HUES48 (cell line): ENCODE results near the gene RIC8B.

Experiments
- H3K27ac ChIP-seq: one replicate; pipeline ENCODE4 v1.7.0; 2013; ENCODE audit warnings: low read depth, low read length, inconsistent platforms
- H3K27me3 ChIP-seq: 2 replicates; pipeline ENCODE4 v1.6.1; 2013; ENCODE audit warnings: mild to moderate bottlenecking, low read length; ENCODE audit not compliant: control insufficient read depth, insufficient read depth
- H3K36me3 ChIP-seq: 2 replicates; pipeline ENCODE4 v1.6.1; 2013; ENCODE audit warnings: low read length; ENCODE audit not compliant: control insufficient read depth, insufficient read depth
- H3K4me1 ChIP-seq: 2 replicates; pipeline ENCODE4 v1.6.1; 2013; ENCODE audit warnings: mild to moderate bottlenecking, low read length; ENCODE audit not compliant: control insufficient read depth, insufficient read depth
- H3K4me3 ChIP-seq: 2 replicates; pipeline ENCODE4 v1.5.1; 2013; ENCODE audit warnings: mild to moderate bottlenecking, low read depth, low read length
- H3K9ac ChIP-seq: 2 replicates; pipeline ENCODE4 v1.6.1; 2013; ENCODE audit warnings: mild to moderate bottlenecking, low read depth, low read length, moderate library complexity
- H3K9me3 ChIP-seq: 2 replicates; pipeline ENCODE4 v1.6.1; 2013; ENCODE audit warnings: low read length; ENCODE audit not compliant: control insufficient read depth, insufficient read depth

Gene RIC8B

DNA sequence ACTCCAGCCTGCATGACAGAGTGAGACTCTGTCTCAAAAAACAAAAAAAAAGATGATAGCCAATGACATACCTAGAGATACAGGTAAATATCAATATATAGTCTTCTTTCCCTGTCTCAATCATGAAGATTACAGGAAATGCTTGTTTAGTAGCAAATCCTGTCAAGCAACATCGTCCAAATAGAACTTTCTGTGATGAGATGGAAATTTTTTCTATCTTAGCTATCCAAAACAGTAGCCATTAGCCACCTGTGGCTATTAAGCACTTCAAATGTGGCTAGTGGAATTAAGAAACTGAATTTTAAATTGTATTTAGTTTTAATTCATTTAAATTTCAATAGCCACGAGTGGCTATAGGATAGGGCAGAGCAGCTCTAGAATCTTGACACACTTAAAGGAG, 33.2 kb upstream of the RIC8B start:
- Histone ChIP-seq H3K4me3 (no peak overlapping the region), H3K36me3 (no peaks in the 10 kb centered on the region), H3K9me3 (no peaks in the 10 kb centered on the region), H3K27ac (no peak overlapping the region), H3K4me1 (peaks cover 44% of the 10 kb centered on the region), H3K27me3 (no peaks in the 10 kb centered on the region), H3K9ac (no peak overlapping the region)

DNA sequence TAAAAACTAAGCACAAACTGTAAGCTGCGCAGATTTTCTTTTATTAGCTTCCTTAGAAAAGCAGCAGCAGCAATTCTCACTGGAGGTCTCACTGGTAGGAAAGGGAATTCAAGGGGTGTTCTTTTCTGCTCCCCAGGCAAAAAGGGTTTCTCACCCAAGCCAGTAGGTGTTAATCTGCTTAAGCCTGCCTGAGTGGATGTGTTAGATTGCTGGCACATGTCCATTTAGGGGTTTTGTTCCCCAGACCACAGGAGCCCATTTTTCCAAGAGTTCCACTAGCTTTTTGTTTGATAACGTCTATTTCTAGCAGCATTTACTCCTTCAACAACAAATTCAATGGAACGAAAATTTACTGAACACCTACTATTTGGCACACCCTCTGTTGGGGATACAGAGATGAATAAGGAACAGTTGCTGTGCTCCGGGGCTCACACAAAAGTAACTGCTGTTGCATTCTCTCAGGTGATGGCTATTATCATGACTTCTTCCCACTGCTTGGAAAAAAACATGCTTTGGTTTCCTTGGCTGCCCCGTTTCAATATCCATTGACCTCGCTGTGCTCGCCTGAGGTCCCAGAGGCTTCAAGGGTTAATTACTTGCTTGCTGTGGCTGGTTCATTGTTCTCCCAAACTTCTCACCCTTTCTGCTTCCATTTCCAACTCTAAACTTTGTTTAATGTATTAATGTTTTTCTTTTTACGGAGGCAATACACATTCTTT, 31.1 kb upstream of the RIC8B start:
- H3K4me1 ChIP-seq: peaks cover 39% of the 10 kb centered on the region
- H3K4me3 ChIP-seq: no peak overlapping the region
- H3K9me3 ChIP-seq: no peaks in the 10 kb centered on the region
- H3K36me3 ChIP-seq: no peaks in the 10 kb centered on the region
- no peaks in the 10 kb centered on the region for H3K27me3 ChIP-seq
- no peak overlapping the region for H3K9ac ChIP-seq
- H3K27ac ChIP-seq: no peak overlapping the region

DNA sequence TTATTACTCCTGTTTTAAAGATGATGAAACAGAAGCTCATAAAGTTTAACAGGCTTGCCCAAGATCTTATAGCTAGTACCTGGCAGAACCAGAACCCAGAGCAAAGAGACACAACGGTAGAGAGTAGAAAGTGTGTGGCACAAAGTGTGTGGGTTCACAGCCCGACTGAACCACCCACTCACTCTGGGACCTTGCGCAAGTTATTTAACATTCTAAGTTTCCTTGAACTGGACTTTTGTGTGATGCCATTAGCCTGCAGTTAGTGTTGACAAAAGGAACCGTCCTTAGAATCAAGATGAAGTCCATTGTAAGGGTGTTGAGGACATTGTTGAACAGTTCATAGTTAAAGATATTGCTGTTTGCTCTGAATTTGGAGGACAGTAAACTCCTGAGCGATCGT, 29.9 kb upstream of the RIC8B start:
- peaks cover 37% of the 10 kb centered on the region for H3K4me1 ChIP-seq
- no peak overlapping the region for H3K9ac ChIP-seq
- no peak overlapping the region for H3K27ac ChIP-seq

GRCh38 chr12:106745181-106745745, 29.2 kb upstream of the RIC8B start:
- H3K36me3 ChIP-seq: no peaks in the 10 kb centered on the region
- peaks cover 31% of the 10 kb centered on the region for H3K4me1 ChIP-seq
- no peak overlapping the region for H3K9ac ChIP-seq
- no peaks in the 10 kb centered on the region for H3K27me3 ChIP-seq
- H3K9me3 ChIP-seq: no peaks in the 10 kb centered on the region
- H3K4me3 ChIP-seq: no peak overlapping the region
- H3K27ac ChIP-seq: no peak overlapping the region

More for the DNA sequence above, 29.9 kb upstream of the RIC8B start:
- no peaks in the 10 kb centered on the region for H3K27me3 ChIP-seq
- no peaks in the 10 kb centered on the region for H3K36me3 ChIP-seq
- H3K9me3 ChIP-seq: no peaks in the 10 kb centered on the region
- no peak overlapping the region for H3K4me3 ChIP-seq

GRCh38 chr12:106747973-106748436, 26.5 kb upstream of the RIC8B start:
- no peak overlapping the region for H3K27ac ChIP-seq
- no peak overlapping the region for H3K4me3 ChIP-seq

GRCh38 chr12:106750524-106750923, 24.0 kb upstream of the RIC8B start:
- H3K4me1 ChIP-seq: no peaks in the 10 kb centered on the region

More at GRCh38 chr12:106747973-106748436, 26.5 kb upstream of the RIC8B start:
- H3K4me1 ChIP-seq: peaks cover 12% of the 10 kb centered on the region
- no peaks in the 10 kb centered on the region for H3K9me3 ChIP-seq
- no peak overlapping the region for H3K9ac ChIP-seq
- H3K36me3 ChIP-seq: no peaks in the 10 kb centered on the region
- H3K27me3 ChIP-seq: no peaks in the 10 kb centered on the region

DNA sequence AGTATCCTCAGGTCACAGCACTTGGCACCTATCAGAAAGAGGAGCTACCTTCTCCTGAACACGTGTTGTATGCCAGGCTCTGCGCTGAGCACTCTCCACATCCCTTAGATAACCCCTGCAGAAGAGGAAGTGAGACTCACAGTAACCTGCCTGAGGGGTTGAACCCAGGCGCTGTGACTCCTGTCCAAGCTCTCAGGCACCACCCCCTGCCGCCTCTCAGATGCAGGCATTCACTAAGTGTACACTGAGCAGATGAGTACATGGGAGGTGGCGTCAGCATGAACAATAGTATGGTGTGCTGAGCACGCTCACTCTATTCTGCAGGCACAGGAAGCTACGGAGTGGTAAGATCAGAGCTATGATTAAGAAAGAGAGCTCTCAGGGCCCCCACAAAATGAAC, 21.0 kb upstream of the RIC8B start:
- Histone ChIP-seq H3K36me3 (no peaks in the 10 kb centered on the region), H3K9ac (no peak overlapping the region), H3K4me1 (no peaks in the 10 kb centered on the region), H3K9me3 (no peaks in the 10 kb centered on the region), H3K27me3 (no peaks in the 10 kb centered on the region), H3K27ac (no peak overlapping the region), H3K4me3 (no peak overlapping the region)

More at GRCh38 chr12:106750524-106750923, 24.0 kb upstream of the RIC8B start:
- H3K27ac ChIP-seq: no peak overlapping the region
- H3K9ac ChIP-seq: no peak overlapping the region
- no peaks in the 10 kb centered on the region for H3K9me3 ChIP-seq
- H3K4me3 ChIP-seq: no peak overlapping the region
- H3K27me3 ChIP-seq: no peaks in the 10 kb centered on the region
- H3K36me3 ChIP-seq: no peaks in the 10 kb centered on the region

DNA sequence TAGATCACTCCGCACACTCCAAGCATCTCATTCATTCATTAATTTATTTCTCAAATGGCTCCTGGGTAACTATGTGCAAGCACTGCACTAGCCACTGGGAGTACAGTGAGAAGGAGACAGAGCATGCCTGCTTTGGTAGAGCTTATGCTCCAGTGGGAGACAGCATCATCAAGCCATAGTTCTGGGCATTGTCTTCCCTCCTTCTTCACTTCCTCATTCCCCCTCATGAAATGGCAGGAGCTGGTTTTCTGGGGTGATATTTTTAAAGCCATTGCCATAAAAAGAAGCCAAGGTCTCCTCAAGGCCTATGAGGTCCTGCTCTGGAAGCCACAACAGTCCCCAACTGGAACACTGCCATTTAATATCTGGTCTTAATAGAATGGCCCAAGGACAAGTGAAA, 20.2 kb upstream of the RIC8B start:
- Histone ChIP-seq H3K4me3 (no peak overlapping the region), H3K9ac (no peak overlapping the region)

GRCh38 chr12:106757623-106758348, 16.7 kb upstream of the RIC8B start:
- H3K9ac ChIP-seq: no peak overlapping the region
- H3K27me3 ChIP-seq: no peaks in the 10 kb centered on the region
- peaks cover 16% of the 10 kb centered on the region for H3K4me1 ChIP-seq
- H3K9me3 ChIP-seq: no peaks in the 10 kb centered on the region
- no peak overlapping the region for H3K4me3 ChIP-seq
- H3K36me3 ChIP-seq: no peaks in the 10 kb centered on the region
- H3K27ac ChIP-seq: no peak overlapping the region

More for the DNA sequence above, 20.2 kb upstream of the RIC8B start:
- Histone ChIP-seq H3K27ac (no peak overlapping the region), H3K9me3 (no peaks in the 10 kb centered on the region), H3K4me1 (no peaks in the 10 kb centered on the region; the same call in 1 of the 2 replicates), H3K27me3 (no peaks in the 10 kb centered on the region), H3K36me3 (no peaks in the 10 kb centered on the region)

DNA sequence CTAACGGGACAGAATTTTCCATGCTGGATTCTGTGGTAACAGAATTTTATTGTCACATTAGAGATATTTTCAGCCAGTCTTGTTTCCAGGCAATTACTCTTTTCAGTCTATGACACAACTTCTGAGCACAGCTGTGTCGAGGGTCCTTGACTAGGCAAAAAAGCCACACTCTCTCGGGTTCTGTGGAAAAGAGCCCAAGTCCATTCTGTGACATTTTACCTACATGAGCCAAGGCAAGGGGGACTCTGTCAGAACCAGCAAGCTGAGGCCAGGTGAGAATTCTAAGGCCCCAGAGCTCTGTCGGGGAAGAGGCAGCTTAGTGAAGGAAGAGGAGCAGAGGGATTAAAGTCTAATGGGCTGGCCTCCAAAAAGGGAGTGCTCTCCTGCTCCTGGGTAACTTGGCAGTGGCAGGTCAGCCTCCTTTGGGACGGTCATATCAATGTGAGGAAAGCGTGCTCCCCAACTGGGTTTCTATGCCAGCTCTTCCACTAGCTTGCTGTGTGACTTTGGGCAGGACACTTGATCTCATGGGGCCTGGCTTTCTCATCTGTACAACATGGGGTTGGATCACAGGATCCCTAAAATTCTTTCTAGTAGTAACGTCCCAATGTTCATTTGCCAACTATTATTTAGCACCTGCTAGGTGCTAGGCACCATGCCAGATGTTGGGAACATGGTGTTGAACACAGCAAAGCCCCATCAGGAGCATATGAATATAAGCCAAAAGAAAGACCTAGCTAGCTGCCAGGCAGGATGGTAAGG, 16.0 kb upstream of the RIC8B start:
- peaks cover 16% of the 10 kb centered on the region for H3K4me1 ChIP-seq
- H3K4me3 ChIP-seq: no peak overlapping the region
- H3K9me3 ChIP-seq: no peaks in the 10 kb centered on the region
- H3K9ac ChIP-seq: no peak overlapping the region
- no peaks in the 10 kb centered on the region for H3K36me3 ChIP-seq
- H3K27me3 ChIP-seq: no peaks in the 10 kb centered on the region
- H3K27ac ChIP-seq: no peak overlapping the region
